Measurements from ENCODE around the gene PPP1R7. TPM values are rescaled to one million over a fixed set of nuclear protein-coding genes. Genes with fewer than 3 reads are reported as not detected.

Gene PPP1R7
- total and polyA plus RNA-seq, 9 of the 15 experiments (the other 6 are each of a cell fraction or from before 2014, with no cell fraction given), result 37.5 to 75.0 (median 50.5) TPM

DNA sequence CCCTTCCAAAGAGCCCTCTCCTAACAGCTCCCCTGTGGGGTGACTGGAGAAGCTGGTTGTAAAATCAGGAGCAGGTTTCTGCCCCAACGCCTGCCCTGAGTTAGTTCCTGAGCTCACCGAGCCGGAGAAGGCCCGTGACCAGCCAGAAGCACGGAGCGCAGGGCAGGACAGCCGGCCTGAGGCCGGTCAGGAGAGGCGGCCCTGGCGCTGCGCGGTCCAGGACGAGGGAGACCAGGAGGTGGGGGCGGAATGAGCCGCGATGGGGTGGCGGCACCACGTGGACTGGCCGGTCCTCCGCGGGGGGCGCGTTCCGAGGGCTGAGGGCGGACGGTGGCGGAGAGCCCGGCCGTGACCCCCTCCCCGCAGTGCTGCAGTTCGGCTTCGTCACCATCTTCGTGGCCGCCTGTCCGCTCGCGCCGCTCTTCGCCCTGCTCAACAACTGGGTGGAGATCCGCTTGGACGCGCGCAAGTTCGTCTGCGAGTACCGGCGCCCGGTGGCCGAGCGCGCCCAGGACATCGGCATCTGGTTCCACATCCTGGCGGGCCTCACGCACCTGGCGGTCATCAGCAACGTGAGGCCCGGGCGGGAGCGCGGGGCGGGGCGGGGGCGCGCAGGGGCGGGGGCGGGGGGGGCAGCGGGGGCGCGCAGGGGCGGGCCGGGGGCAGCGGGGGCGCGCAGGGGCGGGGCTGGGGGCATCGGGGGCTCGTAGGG is 67.2 kb downstream of the PPP1R7 start (continued):
- TF ChIP-seq, protein P1, sequence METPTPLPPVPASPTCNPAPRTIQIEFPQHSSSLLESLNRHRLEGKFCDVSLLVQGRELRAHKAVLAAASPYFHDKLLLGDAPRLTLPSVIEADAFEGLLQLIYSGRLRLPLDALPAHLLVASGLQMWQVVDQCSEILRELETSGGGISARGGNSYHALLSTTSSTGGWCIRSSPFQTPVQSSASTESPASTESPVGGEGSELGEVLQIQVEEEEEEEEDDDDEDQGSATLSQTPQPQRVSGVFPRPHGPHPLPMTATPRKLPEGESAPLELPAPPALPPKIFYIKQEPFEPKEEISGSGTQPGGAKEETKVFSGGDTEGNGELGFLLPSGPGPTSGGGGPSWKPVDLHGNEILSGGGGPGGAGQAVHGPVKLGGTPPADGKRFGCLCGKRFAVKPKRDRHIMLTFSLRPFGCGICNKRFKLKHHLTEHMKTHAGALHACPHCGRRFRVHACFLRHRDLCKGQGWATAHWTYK (CRISPR knock-in tag; IDR thresholded peaks at IDR 0.05), result no peak
- TF ChIP-seq, protein P2, sequence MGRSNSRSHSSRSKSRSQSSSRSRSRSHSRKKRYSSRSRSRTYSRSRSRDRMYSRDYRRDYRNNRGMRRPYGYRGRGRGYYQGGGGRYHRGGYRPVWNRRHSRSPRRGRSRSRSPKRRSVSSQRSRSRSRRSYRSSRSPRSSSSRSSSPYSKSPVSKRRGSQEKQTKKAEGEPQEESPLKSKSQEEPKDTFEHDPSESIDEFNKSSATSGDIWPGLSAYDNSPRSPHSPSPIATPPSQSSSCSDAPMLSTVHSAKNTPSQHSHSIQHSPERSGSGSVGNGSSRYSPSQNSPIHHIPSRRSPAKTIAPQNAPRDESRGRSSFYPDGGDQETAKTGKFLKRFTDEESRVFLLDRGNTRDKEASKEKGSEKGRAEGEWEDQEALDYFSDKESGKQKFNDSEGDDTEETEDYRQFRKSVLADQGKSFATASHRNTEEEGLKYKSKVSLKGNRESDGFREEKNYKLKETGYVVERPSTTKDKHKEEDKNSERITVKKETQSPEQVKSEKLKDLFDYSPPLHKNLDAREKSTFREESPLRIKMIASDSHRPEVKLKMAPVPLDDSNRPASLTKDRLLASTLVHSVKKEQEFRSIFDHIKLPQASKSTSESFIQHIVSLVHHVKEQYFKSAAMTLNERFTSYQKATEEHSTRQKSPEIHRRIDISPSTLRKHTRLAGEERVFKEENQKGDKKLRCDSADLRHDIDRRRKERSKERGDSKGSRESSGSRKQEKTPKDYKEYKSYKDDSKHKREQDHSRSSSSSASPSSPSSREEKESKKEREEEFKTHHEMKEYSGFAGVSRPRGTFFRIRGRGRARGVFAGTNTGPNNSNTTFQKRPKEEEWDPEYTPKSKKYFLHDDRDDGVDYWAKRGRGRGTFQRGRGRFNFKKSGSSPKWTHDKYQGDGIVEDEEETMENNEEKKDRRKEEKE (IDR thresholded peaks at IDR 0.05; ENCODE audit: borderline replicate concordance in 1 of 2, control insufficient read depth in 1 of 2, low read depth in 2 of 2, low read length in 1 of 2), result no peak
- no peak for TF ChIP-seq RCOR1 (IDR thresholded peaks at IDR 0.05; ENCODE audit: borderline replicate concordance in 1 of 2, low read depth in 2 of 2, low read length in 2 of 2)
- peak; percentile 58 for TF ChIP-seq HNRNPLL (IDR thresholded peaks at IDR 0.05; ENCODE audit: low read depth, low read length, poor library complexity, severe bottlenecking)
- peak; percentile 24; the same call in 1 of the 2 replicates for TF ChIP-seq CREM (IDR thresholded peaks at IDR 0.05; ENCODE audit: low read depth)
- TF ChIP-seq CXXC5 (CRISPR knock-in tag; IDR thresholded peaks at IDR 0.05), result peak; percentile 39
- TF ChIP-seq SRSF3 (IDR thresholded peaks at IDR 0.05; ENCODE audit: insufficient read depth, low read length), result no peak
- TF ChIP-seq EWSR1 (IDR thresholded peaks at IDR 0.05; ENCODE audit: borderline replicate concordance, low read depth, partially characterized antibody), result no peak
- TF ChIP-seq CCNT2 (IDR thresholded peaks at IDR 0.05; ENCODE audit: borderline replicate concordance, extremely low read depth, insufficient read length, low read depth, low read length), result peak; percentile 7
- TF ChIP-seq TFAP4 (CRISPR knock-in tag; IDR thresholded peaks at IDR 0.05; ENCODE audit: borderline replicate concordance), result peak; percentile 54; the same call in 1 of the 2 replicates
- TF ChIP-seq, protein P3, sequence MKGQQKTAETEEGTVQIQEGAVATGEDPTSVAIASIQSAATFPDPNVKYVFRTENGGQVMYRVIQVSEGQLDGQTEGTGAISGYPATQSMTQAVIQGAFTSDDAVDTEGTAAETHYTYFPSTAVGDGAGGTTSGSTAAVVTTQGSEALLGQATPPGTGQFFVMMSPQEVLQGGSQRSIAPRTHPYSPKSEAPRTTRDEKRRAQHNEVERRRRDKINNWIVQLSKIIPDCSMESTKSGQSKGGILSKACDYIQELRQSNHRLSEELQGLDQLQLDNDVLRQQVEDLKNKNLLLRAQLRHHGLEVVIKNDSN (CRISPR knock-in tag; IDR thresholded peaks at IDR 0.05), result peak; percentile 71
- no peak for TF ChIP-seq ATF1 (CRISPR knock-in tag; IDR thresholded peaks at IDR 0.05)
- peak; percentile 34; the same call in 1 of the 2 replicates for TF ChIP-seq ATF1 (tag; IDR thresholded peaks at IDR 0.05)
- TF ChIP-seq TEAD1 (CRISPR knock-in tag; IDR thresholded peaks at IDR 0.05), result peak in 1 of 2 experiments; percentile 62; a peak in 1 of 4 replicates
- TF ChIP-seq CTBP1 (IDR thresholded peaks at IDR 0.05; ENCODE audit: borderline replicate concordance), result peak; percentile 84
- peak; percentile 36; the same call in 1 of the 2 replicates for TF ChIP-seq SAFB (IDR thresholded peaks at IDR 0.05; ENCODE audit: borderline replicate concordance, low read depth, low read length)
- TF ChIP-seq ZNF511 (CRISPR knock-in tag; IDR thresholded peaks at IDR 0.05), result peak; percentile 39; the same call in 1 of the 2 replicates
- peak; percentile 38; the same call in 1 of the 2 replicates for TF ChIP-seq MYC (IDR thresholded peaks at IDR 0.05; ENCODE audit: low read depth, low read length)
- TF ChIP-seq MYC (CRISPR knock-in tag; IDR thresholded peaks at IDR 0.05; ENCODE audit: borderline replicate concordance, low read depth), result no peak

Data from K562 (cell line).